GM06990 (cell line): ENCODE measurements around the gene GEMIN7.

Source experiments
- DNase-seq: peaks from one replicate; pipeline ENCODE4 v3.0.0-alpha.2; 2011; ENCODE audit not compliant: insufficient read length; ENCODE audit errors: extremely low read depth
- H3K27me3 ChIP-seq: replicated peaks from 2 replicates; pipeline ENCODE4 v1.6.0; 2011; ENCODE audit warnings: low read length; ENCODE audit not compliant: control insufficient read depth, insufficient read depth
- H3K36me3 ChIP-seq: 2 replicates; pipeline ENCODE4 v1.5.1; 2011; ENCODE audit warnings: low read length; ENCODE audit not compliant: control insufficient read depth, insufficient read depth
- H3K4me3 ChIP-seq: replicated peaks from 2 replicates; pipeline ENCODE4 v1.5.1; 2011; ENCODE audit warnings: low read depth, mild to moderate bottlenecking, control low read depth, low read length
- TF ChIP-seq, protein P1 (sequence below): IDR thresholded peaks from 2 replicates; pipeline ENCODE4 v1.5.1; 2011; ENCODE audit warnings: low read length, control low read depth, mild to moderate bottlenecking, inconsistent platforms; ENCODE audit not compliant: insufficient read depth, poor library complexity, severe bottlenecking

GEMIN7 gene

GRCh38 chr19:45087531-45087930 lies 8.5 kb downstream of the GEMIN7 start:
- DNase-seq = no peak
- no peaks in the 10 kb centered on the region for H3K27me3 ChIP-seq
- H3K4me3 ChIP-seq = no peak overlapping the region
- peaks cover 18% of the 10 kb centered on the region for H3K36me3 ChIP-seq
- TF ChIP-seq, protein P1, sequence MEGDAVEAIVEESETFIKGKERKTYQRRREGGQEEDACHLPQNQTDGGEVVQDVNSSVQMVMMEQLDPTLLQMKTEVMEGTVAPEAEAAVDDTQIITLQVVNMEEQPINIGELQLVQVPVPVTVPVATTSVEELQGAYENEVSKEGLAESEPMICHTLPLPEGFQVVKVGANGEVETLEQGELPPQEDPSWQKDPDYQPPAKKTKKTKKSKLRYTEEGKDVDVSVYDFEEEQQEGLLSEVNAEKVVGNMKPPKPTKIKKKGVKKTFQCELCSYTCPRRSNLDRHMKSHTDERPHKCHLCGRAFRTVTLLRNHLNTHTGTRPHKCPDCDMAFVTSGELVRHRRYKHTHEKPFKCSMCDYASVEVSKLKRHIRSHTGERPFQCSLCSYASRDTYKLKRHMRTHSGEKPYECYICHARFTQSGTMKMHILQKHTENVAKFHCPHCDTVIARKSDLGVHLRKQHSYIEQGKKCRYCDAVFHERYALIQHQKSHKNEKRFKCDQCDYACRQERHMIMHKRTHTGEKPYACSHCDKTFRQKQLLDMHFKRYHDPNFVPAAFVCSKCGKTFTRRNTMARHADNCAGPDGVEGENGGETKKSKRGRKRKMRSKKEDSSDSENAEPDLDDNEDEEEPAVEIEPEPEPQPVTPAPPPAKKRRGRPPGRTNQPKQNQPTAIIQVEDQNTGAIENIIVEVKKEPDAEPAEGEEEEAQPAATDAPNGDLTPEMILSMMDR = no peak

DNA sequence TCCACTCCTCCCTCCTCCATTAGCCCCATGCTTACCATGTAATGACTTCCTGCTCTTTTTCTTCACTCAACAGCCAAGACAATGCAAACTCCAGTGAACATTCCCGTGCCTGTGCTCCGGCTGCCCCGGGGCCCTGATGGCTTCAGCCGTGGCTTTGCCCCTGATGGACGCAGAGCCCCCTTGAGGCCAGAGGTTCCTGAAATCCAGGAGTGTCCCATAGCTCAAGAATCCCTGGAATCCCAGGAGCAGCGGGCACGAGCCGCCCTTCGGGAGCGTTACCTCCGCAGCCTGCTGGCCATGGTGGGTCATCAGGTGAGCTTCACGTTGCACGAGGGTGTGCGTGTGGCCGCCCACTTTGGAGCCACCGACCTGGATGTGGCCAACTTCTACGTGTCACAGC lies 11.0 kb downstream of the GEMIN7 start:
- DNase-seq = no peak
- Histone ChIP-seq H3K4me3 (no peak overlapping the region), H3K36me3 (peaks cover 18% of the 10 kb centered on the region), H3K27me3 (no peaks in the 10 kb centered on the region)
- TF ChIP-seq, protein P1 = no peak

DNA sequence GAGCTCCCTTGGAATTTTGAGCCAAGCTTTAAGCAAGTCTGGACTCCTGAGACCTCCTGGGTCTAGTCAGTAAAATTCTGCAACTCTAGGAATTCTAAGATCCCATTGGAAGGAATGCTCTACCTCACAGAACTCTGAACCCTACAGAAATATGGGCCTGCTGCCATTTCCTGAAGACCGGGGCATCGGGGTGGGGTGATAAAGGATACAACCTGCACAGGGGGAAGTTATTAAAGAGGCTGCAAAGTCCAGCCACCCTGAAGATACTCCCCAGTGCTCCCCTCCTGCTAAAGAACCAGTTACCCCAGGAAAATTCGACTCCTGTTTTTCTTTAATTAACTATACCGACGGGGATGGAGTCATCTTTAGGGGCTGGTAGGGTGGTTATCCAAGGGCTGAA lies 11.5 kb downstream of the GEMIN7 start:
- H3K27me3 ChIP-seq = no peaks in the 10 kb centered on the region
- peaks cover 18% of the 10 kb centered on the region for H3K36me3 ChIP-seq
- no peak overlapping the region for H3K4me3 ChIP-seq
- TF ChIP-seq, protein P1 = no peak
- DNase-seq = no peak

- Histone ChIP-seq H3K27me3 (no peaks in the 10 kb centered on the region), H3K4me3 (peak overlapping the region; percentile 66), H3K36me3 (peaks cover 16% of the 10 kb centered on the region)
- DNase-seq = peak; percentile 97
- TF ChIP-seq, protein P1 = no peak
These were observed 12.2 kb downstream of the GEMIN7 start for GRCh38 chr19:45091031-45091923.

DNA sequence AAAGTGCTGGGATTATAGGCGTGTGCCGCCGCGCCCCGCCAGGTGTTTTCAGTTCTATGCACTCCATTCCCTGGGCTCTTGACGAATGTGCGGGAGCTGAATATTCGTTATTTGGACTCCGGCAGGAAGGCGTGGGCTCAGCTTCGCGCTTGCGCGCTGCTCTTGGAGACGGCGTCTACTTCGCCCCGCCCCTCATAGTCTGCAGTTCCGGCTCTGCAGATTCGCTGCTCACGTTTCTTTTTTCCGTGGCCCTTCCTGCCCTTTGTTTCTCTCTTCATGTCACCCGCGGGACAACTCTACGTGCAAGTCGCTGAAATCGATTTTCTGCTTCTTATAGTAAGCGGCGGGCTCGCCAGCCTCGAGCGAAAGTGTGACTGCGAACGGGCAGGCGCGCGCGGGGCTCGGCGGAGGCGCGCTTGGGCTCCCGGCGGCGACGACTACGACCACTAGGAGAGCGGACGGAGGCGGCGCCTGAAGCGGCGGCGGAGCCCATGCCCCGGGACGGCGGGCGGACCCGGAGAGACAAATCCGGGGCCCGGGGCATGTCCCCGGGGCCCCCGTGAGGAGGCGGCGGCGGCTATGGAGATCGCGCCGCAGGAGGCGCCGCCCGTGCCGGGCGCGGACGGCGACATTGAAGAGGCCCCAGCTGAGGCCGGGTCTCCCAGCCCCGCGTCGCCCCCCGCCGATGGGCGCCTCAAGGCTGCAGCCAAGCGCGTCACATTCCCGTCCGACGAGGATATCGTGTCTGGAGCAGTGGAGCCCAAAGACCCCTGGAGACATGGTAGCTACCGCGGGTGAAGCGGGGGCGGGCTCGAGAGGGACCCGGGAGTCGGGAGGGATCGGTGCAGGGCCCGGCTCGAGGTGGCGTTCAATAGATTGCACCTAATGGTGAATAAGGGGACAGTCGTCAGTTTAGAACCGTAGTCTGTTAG lies 14.0 kb downstream of the GEMIN7 start, which contains the start of gene PPP1R37:
Gene PPP1R37, plus strand, starts transcription at position 433 of the 932 bp plus-strand sequence. Its CDS starts 147 bp downstream, at position 580.
- Histone ChIP-seq H3K36me3 (peaks cover 14% of the 10 kb centered on the region), H3K4me3 (peak within 1 kb of the TSS; percentile 66), H3K27me3 (no peaks in the 10 kb centered on the region)
- TF ChIP-seq, protein P1 = no peak
- peak; percentile 89 for DNase-seq
